Nephron progenitor cell (in vitro differentiated cells): ENCODE results near the gene TMCC1.
"Not testable (repeated sequence)": the region's sequence is repeated elsewhere in the genome, so short reads cannot be mapped to it uniquely, and the experiment has no call there.

Source experiments
- DNase-seq: peaks from one replicate; pipeline ENCODE4 v3.0.0; 2021
- H3K27ac Mint-ChIP-seq: 2 replicates; pipeline ENCODE4 v1.8.0; 2021; ENCODE audit warnings: mild to moderate bottlenecking, moderate library complexity, mixed read lengths
- H3K27me3 Mint-ChIP-seq: 2 replicates; pipeline ENCODE4 v1.8.0; 2021; ENCODE audit warnings: mild to moderate bottlenecking, low read depth, mixed read lengths; ENCODE audit not compliant: poor library complexity
- H3K36me3 Mint-ChIP-seq: 2 replicates; pipeline ENCODE4 v1.8.0; 2021; ENCODE audit warnings: low read depth, mixed read lengths
- H3K4me1 Mint-ChIP-seq: 2 replicates; pipeline ENCODE4 v1.8.0; 2021; ENCODE audit warnings: mixed read lengths
- H3K4me3 Mint-ChIP-seq: 2 replicates; pipeline ENCODE4 v1.8.0; 2021; ENCODE audit warnings: mild to moderate bottlenecking, moderate library complexity, mixed read lengths
- H3K9me3 Mint-ChIP-seq: 2 replicates; pipeline ENCODE4 v1.8.0; 2021; ENCODE audit warnings: mild to moderate bottlenecking, moderate library complexity, mixed read lengths
- TF ChIP-seq, protein P1 (sequence below): fragments of 200-600 bp; sonication (generic); IDR thresholded peaks from 2 replicates; pipeline ENCODE4 v1.5.0; 2021; ENCODE audit warnings: antibody characterized with exemption

Gene TMCC1

DNA sequence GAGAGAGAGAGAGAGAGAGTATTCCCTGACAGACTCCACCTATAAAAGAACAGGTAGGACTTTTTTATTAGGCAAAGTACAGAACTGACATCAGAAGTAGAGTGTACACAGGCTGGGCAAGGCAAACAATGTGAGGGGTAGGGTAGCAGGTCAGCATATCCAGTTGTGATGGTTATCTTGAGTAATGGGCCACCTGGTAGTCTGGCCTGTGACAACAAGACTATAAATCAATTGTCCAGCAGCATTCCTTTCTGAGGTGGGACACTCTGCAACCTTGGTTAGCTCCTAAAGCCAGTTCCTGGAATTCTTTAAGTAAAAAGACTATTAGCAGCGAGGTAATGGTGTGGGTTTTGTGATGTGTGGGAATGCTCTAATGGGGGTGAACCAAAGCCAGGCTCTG lies 14.9 kb upstream of the TMCC1 start:
- H3K9me3 Mint-ChIP-seq: peaks cover 57% of the 10 kb centered on the region
- DNase-seq: no peak
- TF ChIP-seq, protein P1, sequence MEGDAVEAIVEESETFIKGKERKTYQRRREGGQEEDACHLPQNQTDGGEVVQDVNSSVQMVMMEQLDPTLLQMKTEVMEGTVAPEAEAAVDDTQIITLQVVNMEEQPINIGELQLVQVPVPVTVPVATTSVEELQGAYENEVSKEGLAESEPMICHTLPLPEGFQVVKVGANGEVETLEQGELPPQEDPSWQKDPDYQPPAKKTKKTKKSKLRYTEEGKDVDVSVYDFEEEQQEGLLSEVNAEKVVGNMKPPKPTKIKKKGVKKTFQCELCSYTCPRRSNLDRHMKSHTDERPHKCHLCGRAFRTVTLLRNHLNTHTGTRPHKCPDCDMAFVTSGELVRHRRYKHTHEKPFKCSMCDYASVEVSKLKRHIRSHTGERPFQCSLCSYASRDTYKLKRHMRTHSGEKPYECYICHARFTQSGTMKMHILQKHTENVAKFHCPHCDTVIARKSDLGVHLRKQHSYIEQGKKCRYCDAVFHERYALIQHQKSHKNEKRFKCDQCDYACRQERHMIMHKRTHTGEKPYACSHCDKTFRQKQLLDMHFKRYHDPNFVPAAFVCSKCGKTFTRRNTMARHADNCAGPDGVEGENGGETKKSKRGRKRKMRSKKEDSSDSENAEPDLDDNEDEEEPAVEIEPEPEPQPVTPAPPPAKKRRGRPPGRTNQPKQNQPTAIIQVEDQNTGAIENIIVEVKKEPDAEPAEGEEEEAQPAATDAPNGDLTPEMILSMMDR: no peak
- peaks cover 50% of the 10 kb centered on the region for H3K36me3 Mint-ChIP-seq
- no peak overlapping the region for H3K4me3 Mint-ChIP-seq
- H3K4me1 Mint-ChIP-seq: peaks cover 9% of the 10 kb centered on the region
- H3K27me3 Mint-ChIP-seq: no peaks in the 10 kb centered on the region
- H3K27ac Mint-ChIP-seq: no peak overlapping the region

DNA sequence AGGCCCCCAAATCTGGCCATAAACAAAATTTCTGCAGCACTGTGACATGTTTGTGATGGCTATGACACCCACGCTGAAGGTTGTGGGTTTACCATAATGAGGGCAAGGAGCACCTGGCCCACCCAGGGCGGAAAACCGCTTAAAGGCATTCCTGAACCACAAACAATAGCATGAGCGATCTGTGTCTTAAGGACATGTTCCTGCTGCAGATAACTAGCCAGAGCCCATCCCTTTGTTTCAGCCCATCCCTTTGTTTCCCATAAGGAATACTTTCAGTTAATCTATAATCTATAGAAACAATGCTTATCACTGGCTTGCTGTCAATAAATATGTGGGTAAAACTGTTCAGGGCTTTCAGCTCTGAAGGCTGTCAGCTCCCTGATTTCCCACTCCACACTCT lies 7.8 kb upstream of the TMCC1 start:
- not testable (repeated sequence) for H3K27me3 Mint-ChIP-seq, H3K27ac Mint-ChIP-seq, H3K4me3 Mint-ChIP-seq, DNase-seq, H3K4me1 Mint-ChIP-seq
- peaks cover 78% of the 10 kb centered on the region for H3K36me3 Mint-ChIP-seq
- H3K9me3 Mint-ChIP-seq: peaks cover 65% of the 10 kb centered on the region

DNA sequence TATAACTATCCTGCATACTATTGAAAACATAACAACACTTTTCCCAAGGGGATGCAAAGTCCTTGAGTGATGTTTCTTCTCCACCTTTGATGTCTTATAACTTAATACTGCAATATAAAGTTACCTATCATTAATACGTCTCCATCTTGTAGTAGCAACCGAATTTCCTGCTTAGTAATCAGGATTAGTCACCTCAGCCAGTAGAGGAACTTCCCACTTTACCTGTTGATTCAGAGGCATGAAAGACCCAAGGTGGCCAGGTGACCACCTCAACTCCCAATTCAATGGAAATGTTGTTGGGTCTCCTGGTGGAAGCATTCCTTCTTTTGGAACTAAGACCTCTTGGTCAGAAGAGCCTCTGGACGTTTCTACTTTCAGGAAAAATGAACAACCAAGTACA lies 3.5 kb upstream of the TMCC1 start:
- TF ChIP-seq, protein P1: no peak
- Mint-ChIP-seq H3K4me3 (no peak overlapping the region), H3K36me3 (peaks cover 50% of the 10 kb centered on the region), H3K27me3 (peaks cover 2% of the 10 kb centered on the region), H3K4me1 (peaks cover 32% of the 10 kb centered on the region), H3K27ac (no peak overlapping the region), H3K9me3 (peaks cover 25% of the 10 kb centered on the region)
- no peak for DNase-seq

DNA sequence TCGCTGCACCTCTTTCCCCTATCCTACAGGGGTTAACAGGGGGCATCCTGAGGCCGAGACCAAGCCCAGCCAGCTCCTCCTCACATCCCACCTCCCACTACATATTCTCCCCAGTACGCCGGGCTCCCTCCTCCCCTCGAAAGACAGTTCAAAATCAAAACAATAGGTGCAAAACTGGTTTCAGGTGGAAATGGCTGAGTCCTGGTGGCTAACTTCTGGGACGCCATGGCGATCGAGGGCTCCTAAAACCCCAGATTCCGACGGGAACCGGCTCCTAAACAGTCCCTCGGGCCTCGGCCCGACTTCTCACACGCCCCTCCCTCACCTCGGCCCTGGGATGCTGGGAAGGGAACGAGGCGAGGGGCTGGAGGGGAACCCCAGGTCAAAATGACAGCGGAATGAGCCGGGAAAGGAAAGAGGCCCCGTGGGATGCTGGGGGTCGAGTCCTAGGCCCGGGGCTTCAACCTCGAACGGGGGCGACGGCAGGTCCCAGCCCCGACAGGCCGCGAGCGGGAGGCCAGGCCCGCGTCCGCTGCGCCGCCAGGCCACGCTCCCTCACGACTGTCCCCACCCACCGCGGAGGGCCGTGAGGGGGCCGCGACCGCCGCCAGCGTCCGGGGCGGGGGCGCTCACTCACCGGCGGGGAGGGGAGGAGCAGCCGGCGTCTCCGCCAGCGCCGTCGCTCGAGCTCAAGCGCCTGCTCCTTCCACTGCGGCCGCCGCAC lies 492 bp downstream of the TMCC1 start:
- Mint-ChIP-seq H3K4me1 (peaks cover 71% of the 10 kb centered on the region), H3K27me3 (peaks cover 2% of the 10 kb centered on the region)

DNA sequence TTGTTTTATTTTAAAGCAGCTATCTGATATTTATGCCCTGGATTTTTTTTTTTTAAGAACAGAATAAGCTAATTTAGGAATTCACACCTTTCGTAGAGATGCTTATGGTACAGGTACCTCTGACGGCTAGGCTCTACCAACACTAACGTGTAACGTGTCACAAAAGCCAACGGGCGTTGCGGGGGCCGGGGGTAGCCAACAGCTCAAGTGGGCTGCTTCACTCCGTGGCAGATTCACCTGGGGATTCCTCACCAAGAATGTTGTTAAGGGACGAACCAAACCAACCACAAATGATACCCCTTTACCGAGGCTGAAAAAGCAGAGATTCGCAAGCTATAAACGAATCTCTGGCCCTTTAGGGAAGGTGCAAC lies 1.0 kb downstream of the TMCC1 start:
- Mint-ChIP-seq H3K27ac (peak overlapping the region; percentile 99), H3K4me3 (peak overlapping the region; percentile 95), H3K4me1 (peaks cover 67% of the 10 kb centered on the region), H3K36me3 (peaks cover 32% of the 10 kb centered on the region), H3K9me3 (no peaks in the 10 kb centered on the region), H3K27me3 (peaks cover 2% of the 10 kb centered on the region)
- TF ChIP-seq, protein P1: no peak
- no peak for DNase-seq

More for the DNA sequence above, 492 bp downstream of the TMCC1 start:
- peak overlapping the region; percentile 99 for H3K27ac Mint-ChIP-seq
- peaks cover 27% of the 10 kb centered on the region for H3K36me3 Mint-ChIP-seq
- TF ChIP-seq, protein P1: no peak
- H3K4me3 Mint-ChIP-seq: peak overlapping the region; percentile 95
- no peaks in the 10 kb centered on the region for H3K9me3 Mint-ChIP-seq
- DNase-seq: peak; percentile 77

DNA sequence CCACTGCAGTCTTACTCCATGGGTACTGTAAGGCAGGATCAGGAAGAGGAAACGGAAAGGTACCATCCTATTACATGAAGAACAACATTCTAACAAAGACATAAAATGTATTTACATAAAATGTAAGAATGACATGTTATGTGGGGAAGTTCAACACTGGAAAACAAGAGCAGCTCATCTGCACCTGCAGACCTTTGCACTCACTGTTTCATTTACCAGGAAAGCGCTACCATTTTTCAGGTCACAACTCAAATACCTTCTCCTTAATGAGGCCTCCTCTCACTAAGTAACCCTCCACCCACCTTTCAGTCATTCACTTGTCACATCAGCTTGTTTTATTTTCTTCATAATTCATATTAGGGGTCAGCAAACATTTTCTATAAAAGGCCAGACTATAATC lies 2.6 kb downstream of the TMCC1 start:
- no peak overlapping the region for H3K27ac Mint-ChIP-seq
- peaks cover 2% of the 10 kb centered on the region for H3K27me3 Mint-ChIP-seq
- H3K9me3 Mint-ChIP-seq: no peaks in the 10 kb centered on the region
- H3K4me1 Mint-ChIP-seq: peaks cover 62% of the 10 kb centered on the region
- peaks cover 28% of the 10 kb centered on the region for H3K36me3 Mint-ChIP-seq
- H3K4me3 Mint-ChIP-seq: peak overlapping the region; percentile 62
- TF ChIP-seq, protein P1: no peak
- DNase-seq: no peak
